Liver (tissue), 9 donors: ENCODE measurements around the gene TMEFF1. TPM values are rescaled to one million over a fixed set of nuclear protein-coding genes. Genes with fewer than 3 reads are reported as not detected.

Source experiments
- DNase-seq: peaks from one replicate; pipeline ENCODE4 v3.0.0-alpha.2; 2017; ENCODE audit warnings: low spot score
- H3K27ac ChIP-seq, 2 donors: one replicate each; pipeline ENCODE4 v1.7.0; 2013; ENCODE audit warnings: inconsistent platforms in 2 of 2, low read length in 2 of 2, control low read depth in 1 of 2, low read depth in 1 of 2, mild to moderate bottlenecking in 1 of 2
- H3K27me3 ChIP-seq, 4 donors: one replicate each; pipeline versions ENCODE4 v1.6.1 to v1.7.0; 2013; ENCODE audit warnings: low read length in 3 of 4, inconsistent platforms in 1 of 4, mild to moderate bottlenecking in 1 of 4, moderate library complexity in 1 of 4; ENCODE audit not compliant: control insufficient read depth in 4 of 4, insufficient read depth in 4 of 4
- H3K36me3 ChIP-seq, 4 donors: one replicate each; pipeline versions ENCODE4 v1.6.1 to v1.7.0; 2013; ENCODE audit warnings: low read length in 3 of 4, mild to moderate bottlenecking in 3 of 4, low read depth in 1 of 4, moderate library complexity in 1 of 4; ENCODE audit not compliant: control insufficient read depth in 4 of 4, insufficient read depth in 3 of 4
- H3K4me1 ChIP-seq, 4 donors: one replicate each; pipeline versions ENCODE4 v1.6.1 to v1.7.0; 2013; ENCODE audit warnings: low read length in 3 of 4, mild to moderate bottlenecking in 3 of 4, moderate library complexity in 1 of 4; ENCODE audit not compliant: control insufficient read depth in 4 of 4, insufficient read depth in 4 of 4
- H3K4me3 ChIP-seq, 3 donors: one replicate each; pipeline versions ENCODE4 v1.6.1 to v1.7.0; 2013; ENCODE audit warnings: low read length in 3 of 3, control low read depth in 1 of 3, low read depth in 1 of 3, mild to moderate bottlenecking in 1 of 3
- H3K9ac ChIP-seq, 2 donors: one replicate each; pipeline ENCODE4 v1.7.0; 2013; ENCODE audit warnings: low read length in 2 of 2, mild to moderate bottlenecking in 2 of 2, moderate library complexity in 2 of 2, control low read depth in 1 of 2, low read depth in 1 of 2
- H3K9me3 ChIP-seq, 4 donors: one replicate each; pipeline versions ENCODE4 v1.6.1 to v1.7.0; 2013; ENCODE audit warnings: low read length in 3 of 4; ENCODE audit not compliant: control insufficient read depth in 4 of 4
- EGR1 ChIP-seq, 2 donors: IDR thresholded peaks; 2 replicates each; pipeline ENCODE4 v1.6.1; 2016 to 2018; ENCODE audit warnings: antibody characterized with exemption in 2 of 2, low read depth in 2 of 2
- FOXA1 ChIP-seq: IDR thresholded peaks from 2 replicates; pipeline ENCODE4 v1.6.1; 2016; ENCODE audit warnings: antibody characterized with exemption
- FOXA2 ChIP-seq: IDR thresholded peaks from 2 replicates; pipeline ENCODE4 v1.6.1; 2016; ENCODE audit warnings: antibody characterized with exemption
- GABPA ChIP-seq, 2 donors: IDR thresholded peaks in 1 of 2; conservative IDR thresholded peaks in 1 of 2; 2 replicates each; pipeline ENCODE4 v1.6.1; 2016; ENCODE audit warnings: antibody characterized with exemption in 2 of 2, mild to moderate bottlenecking in 1 of 2, moderate library complexity in 1 of 2
- HNF4A ChIP-seq, 2 donors: conservative IDR thresholded peaks; 2 replicates each; pipeline ENCODE4 v1.6.1; 2016; ENCODE audit warnings: antibody characterized with exemption in 2 of 2, mild to moderate bottlenecking in 2 of 2
- HNF4G ChIP-seq: IDR thresholded peaks from 2 replicates; pipeline ENCODE4 v1.6.1; 2016; ENCODE audit warnings: antibody characterized with exemption
- JUND ChIP-seq, 2 donors: IDR thresholded peaks; 2 replicates each; pipeline ENCODE4 v1.6.1; 2016; ENCODE audit warnings: antibody characterized with exemption in 2 of 2
- NR2F2 ChIP-seq: IDR thresholded peaks from 2 replicates; pipeline ENCODE4 v1.6.1; 2016; ENCODE audit warnings: antibody characterized with exemption
- RAD21 ChIP-seq, 2 donors: IDR thresholded peaks; 2 replicates each; pipeline ENCODE4 v1.6.1; 2016; ENCODE audit warnings: antibody characterized with exemption in 2 of 2, mild to moderate bottlenecking in 2 of 2
- RXRA ChIP-seq, 2 donors: IDR thresholded peaks; 2 replicates each; pipeline ENCODE4 v1.6.1; 2017 to 2018; ENCODE audit warnings: antibody characterized with exemption in 2 of 2, mild to moderate bottlenecking in 1 of 2
- SP1 ChIP-seq: IDR thresholded peaks from 2 replicates; pipeline ENCODE4 v1.6.1; 2018; ENCODE audit warnings: antibody characterized with exemption, mild to moderate bottlenecking
- TAF1 ChIP-seq: conservative IDR thresholded peaks from 2 replicates; pipeline ENCODE4 v1.6.1; 2016; ENCODE audit warnings: antibody characterized with exemption, mild to moderate bottlenecking
- YY1 ChIP-seq: IDR thresholded peaks from 2 replicates; pipeline ENCODE4 v1.6.1; 2016; ENCODE audit warnings: antibody characterized with exemption, mild to moderate bottlenecking
- WGBS: extraction: QIAGEN DNeasy Blood & Tissue Kit; methylation state at CpG from one replicate; pipeline ENCODE4 v1.1.7; 2013; 5-methylcytosine and 5-hydroxymethylcytosine counted together
- polyA plus RNA-seq, 2 donors: library from polyadenylated mRNA; stranded (reverse) in 1 of 2; unstranded in 1 of 2; fragments of 200-250 nt in 1 of 2; fragments of >200 nt in 1 of 2; fragmentation: Nextera tagmentation in 1 of 2; extraction: Ambion mirVana in 1 of 2; gene quantifications; one replicate each; pipeline versions ENCODE4 v1.2.1 to v1.2.3, GENCODE V29; 2013 to 2015
- total RNA-seq, 2 donors: library from RNA; depleted of rRNA; stranded (reverse); fragments of >200 nt; gene quantifications; one replicate each; pipeline ENCODE4 v1.2.3, GENCODE V29; 2014
- TF ChIP-seq, protein P1 (sequence below): IDR thresholded peaks from 2 replicates; pipeline ENCODE4 v1.6.1; 2016; ENCODE audit warnings: antibody characterized with exemption
- TF ChIP-seq, protein P2 (sequence below): IDR thresholded peaks from 2 replicates; pipeline ENCODE4 v1.6.1; 2016; ENCODE audit warnings: antibody characterized with exemption, mild to moderate bottlenecking
- TF ChIP-seq, protein P3 (sequence below): IDR thresholded peaks from 2 replicates; pipeline ENCODE4 v1.6.1; 2016; ENCODE audit warnings: antibody characterized with exemption
- donor health status: healthy.
- donor health status: healthy.
- donor health status: healthy.
- donor health status: healthy.
- donor health status: healthy.

TMEFF1 gene
- total and polyA plus RNA-seq, 4 donors: not detected

DNA sequence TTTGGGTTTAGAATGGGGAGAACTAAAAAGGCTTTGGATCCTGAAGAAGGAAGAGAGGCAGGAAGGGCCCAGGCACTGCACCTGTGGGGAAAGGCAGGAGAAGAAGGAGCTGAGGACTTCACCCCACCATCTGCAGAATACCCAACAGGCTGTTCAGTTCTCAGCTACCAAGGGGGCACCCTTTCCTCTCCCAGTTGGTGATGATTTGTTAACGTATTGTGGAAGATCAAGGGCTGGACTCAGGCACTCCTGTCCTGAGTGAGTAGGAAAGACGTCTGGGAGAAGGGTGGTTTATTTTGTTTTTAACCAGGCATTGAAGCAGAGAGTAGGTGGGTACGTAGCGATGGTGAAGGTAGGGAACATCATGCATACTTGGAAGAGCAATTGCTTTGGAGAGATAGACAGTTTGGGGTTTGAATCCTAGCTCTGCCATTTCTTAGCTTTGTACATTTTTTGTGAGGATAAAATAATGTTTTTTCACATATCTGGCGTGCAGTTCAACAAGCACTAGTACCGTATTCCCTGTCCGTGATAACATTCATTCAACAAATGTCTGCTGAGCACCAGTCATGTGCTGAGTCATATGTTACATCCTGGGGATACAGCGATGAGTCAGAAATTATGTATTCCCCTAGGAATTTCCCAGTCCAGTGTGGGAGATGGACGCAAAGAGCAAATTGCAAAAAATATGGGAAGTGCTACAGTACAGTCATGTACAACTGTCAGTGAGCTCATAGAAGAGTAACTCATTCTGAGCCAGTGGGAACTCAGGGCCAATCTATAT, 43.9 kb upstream of the TMEFF1 start:
- TF ChIP-seq JUND (IDR thresholded peaks at IDR 0.05) (peak; percentile 63 to 89), NR2F2 (no peak)
- no peak for DNase-seq
- Histone ChIP-seq H3K9ac (no peak overlapping the region), H3K27ac (peak overlapping the region; percentile 48 to 70), H3K27me3 (no peaks in the 10 kb centered on the region), H3K4me1 (peaks cover 0 to 16% (median 11%) of the 10 kb centered on the region in 4 donors), H3K4me3 (no peak overlapping the region), H3K9me3 (no peaks in the 10 kb centered on the region), H3K36me3 (no peaks in the 10 kb centered on the region)
- 83% methylated on average over 9 of the region's 9 CpGs for WGBS

DNA sequence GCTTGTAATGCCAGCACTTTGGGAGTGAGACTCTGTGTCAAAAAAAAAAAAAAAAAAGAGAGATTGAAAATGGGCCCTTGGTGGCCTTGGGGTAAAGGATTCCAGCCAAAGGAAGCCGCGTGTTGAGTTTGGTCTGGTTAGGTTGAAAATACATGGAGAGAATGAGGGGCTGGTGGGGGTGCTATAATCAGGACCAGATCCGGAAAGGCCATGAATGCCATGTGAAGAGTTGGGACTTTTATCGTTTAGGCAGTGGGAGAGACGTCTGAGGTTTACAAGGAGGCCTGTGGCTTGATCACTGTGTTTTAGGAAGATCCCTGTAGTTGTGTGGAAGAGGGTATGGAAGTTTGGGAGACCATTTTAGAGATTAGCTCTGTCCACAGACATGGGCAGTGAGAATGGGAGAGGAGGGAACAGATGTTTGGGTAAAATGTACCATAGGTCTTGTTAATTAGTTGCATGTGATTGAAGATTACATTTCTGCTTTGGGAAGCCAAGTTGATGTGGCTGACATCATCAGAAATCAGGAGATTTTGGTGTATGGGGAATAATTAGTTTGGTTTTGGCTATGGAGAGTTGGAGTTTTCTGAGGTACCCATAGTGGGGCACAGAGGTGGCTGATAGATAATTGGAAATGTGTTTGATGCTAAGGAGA, 42.5 kb upstream of the TMEFF1 start:
- no peak overlapping the region for H3K27ac ChIP-seq
- TF ChIP-seq TAF1 (no peak), RAD21 (IDR thresholded peaks at IDR 0.05) (no peak), FOXA1 (no peak), SP1 (no peak), YY1 (no peak), HNF4G (no peak), NR2F2 (no peak), RXRA (IDR thresholded peaks at IDR 0.05) (no peak), FOXA2 (no peak), EGR1 (IDR thresholded peaks at IDR 0.05; ENCODE audit: low read depth in 2 of 2) (no peak), JUND (IDR thresholded peaks at IDR 0.05) (no peak)
- TF ChIP-seq, protein P1, sequence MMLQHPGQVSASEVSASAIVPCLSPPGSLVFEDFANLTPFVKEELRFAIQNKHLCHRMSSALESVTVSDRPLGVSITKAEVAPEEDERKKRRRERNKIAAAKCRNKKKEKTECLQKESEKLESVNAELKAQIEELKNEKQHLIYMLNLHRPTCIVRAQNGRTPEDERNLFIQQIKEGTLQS: no peak
- TF ChIP-seq, protein P2, sequence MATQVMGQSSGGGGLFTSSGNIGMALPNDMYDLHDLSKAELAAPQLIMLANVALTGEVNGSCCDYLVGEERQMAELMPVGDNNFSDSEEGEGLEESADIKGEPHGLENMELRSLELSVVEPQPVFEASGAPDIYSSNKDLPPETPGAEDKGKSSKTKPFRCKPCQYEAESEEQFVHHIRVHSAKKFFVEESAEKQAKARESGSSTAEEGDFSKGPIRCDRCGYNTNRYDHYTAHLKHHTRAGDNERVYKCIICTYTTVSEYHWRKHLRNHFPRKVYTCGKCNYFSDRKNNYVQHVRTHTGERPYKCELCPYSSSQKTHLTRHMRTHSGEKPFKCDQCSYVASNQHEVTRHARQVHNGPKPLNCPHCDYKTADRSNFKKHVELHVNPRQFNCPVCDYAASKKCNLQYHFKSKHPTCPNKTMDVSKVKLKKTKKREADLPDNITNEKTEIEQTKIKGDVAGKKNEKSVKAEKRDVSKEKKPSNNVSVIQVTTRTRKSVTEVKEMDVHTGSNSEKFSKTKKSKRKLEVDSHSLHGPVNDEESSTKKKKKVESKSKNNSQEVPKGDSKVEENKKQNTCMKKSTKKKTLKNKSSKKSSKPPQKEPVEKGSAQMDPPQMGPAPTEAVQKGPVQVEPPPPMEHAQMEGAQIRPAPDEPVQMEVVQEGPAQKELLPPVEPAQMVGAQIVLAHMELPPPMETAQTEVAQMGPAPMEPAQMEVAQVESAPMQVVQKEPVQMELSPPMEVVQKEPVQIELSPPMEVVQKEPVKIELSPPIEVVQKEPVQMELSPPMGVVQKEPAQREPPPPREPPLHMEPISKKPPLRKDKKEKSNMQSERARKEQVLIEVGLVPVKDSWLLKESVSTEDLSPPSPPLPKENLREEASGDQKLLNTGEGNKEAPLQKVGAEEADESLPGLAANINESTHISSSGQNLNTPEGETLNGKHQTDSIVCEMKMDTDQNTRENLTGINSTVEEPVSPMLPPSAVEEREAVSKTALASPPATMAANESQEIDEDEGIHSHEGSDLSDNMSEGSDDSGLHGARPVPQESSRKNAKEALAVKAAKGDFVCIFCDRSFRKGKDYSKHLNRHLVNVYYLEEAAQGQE: no peak
- peaks cover 0 to 16% (median 11%) of the 10 kb centered on the region in 4 donors for H3K4me1 ChIP-seq
- no peaks in the 10 kb centered on the region for H3K36me3 ChIP-seq
- no peak overlapping the region for H3K9ac ChIP-seq
- H3K9me3 ChIP-seq: no peaks in the 10 kb centered on the region
- no peaks in the 10 kb centered on the region for H3K27me3 ChIP-seq
- DNase-seq: no peak
- no peak overlapping the region for H3K4me3 ChIP-seq
- WGBS: 98% methylated on average over 5 of the region's 5 CpGs

DNA sequence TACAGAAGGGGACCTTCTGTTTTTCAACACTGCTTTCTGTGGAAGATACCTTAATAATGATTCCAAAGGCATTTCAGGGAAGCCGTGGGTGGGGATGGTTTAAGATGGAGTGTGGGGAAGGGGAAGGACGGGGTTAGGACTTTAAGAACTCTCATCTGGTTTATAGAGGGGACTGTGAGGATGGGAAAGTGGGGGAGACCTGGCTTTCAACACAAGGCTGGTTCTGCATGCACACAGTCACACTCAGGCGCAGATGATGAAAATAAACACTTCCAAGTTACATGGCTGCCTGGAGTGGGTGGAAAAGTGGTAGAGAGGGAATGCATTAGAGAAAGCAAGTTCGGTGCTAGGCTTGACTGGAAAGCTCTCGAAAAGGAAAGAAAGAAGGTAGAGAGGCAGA, 41.1 kb upstream of the TMEFF1 start:
- H3K27me3 ChIP-seq: no peaks in the 10 kb centered on the region
- H3K27ac ChIP-seq: no peak overlapping the region
- no peak overlapping the region for H3K9ac ChIP-seq
- no peaks in the 10 kb centered on the region for H3K36me3 ChIP-seq
- DNase-seq: no peak
- no peak overlapping the region for H3K4me3 ChIP-seq
- no peaks in the 10 kb centered on the region for H3K9me3 ChIP-seq
- 97% methylated on average over 5 of the region's 5 CpGs for WGBS
- peaks cover 0 to 7% (median 6%) of the 10 kb centered on the region in 4 donors for H3K4me1 ChIP-seq
- TF ChIP-seq HNF4A (conservative IDR thresholded peaks at IDR 0.05): no peak
- TF ChIP-seq SP1: no peak
- no peak for TF ChIP-seq RXRA (IDR thresholded peaks at IDR 0.05)
- TF ChIP-seq FOXA2: no peak
- TF ChIP-seq, protein P2: no peak
- TF ChIP-seq, protein P1: no peak
- TF ChIP-seq GABPA (IDR thresholded peaks at IDR 0.05 in 1 of 2, conservative IDR thresholded peaks at IDR 0.05 in 1 of 2): no peak
- no peak for TF ChIP-seq RAD21 (IDR thresholded peaks at IDR 0.05)
- no peak for TF ChIP-seq JUND (IDR thresholded peaks at IDR 0.05)
- no peak for TF ChIP-seq YY1
- TF ChIP-seq EGR1 (IDR thresholded peaks at IDR 0.05; ENCODE audit: low read depth in 2 of 2): no peak
- TF ChIP-seq, protein P3, sequence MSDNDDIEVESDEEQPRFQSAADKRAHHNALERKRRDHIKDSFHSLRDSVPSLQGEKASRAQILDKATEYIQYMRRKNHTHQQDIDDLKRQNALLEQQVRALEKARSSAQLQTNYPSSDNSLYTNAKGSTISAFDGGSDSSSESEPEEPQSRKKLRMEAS: no peak
- no peak for TF ChIP-seq HNF4G
- TF ChIP-seq NR2F2: no peak
